H9 (cell line): ENCODE results near the gene POR. TPM values are rescaled to one million over a fixed set of nuclear protein-coding genes. Genes with fewer than 3 reads are reported as not detected.

Experiments used
- DNase-seq: peaks from one replicate; pipeline ENCODE4 v3.0.0-alpha.2; 2017
- H2AFZ ChIP-seq: one replicate; pipeline ENCODE4 v1.6.1; 2013; ENCODE audit warnings: mild to moderate bottlenecking, low read length, control low read depth, moderate library complexity
- H2AK5ac ChIP-seq: 2 replicates; pipeline ENCODE4 v1.6.1; 2013; ENCODE audit warnings: low read length, control low read depth, mixed read lengths; ENCODE audit not compliant: insufficient read length
- H2BK120ac ChIP-seq: one replicate; pipeline ENCODE4 v1.6.1; 2013; ENCODE audit warnings: low read depth, mild to moderate bottlenecking, low read length, control low read depth, inconsistent platforms; ENCODE audit not compliant: poor library complexity, severe bottlenecking
- H2BK12ac ChIP-seq: 2 replicates; pipeline ENCODE4 v1.6.1; 2013; ENCODE audit warnings: low read length, control low read depth, mixed read lengths, low read depth; ENCODE audit not compliant: insufficient read length
- H2BK15ac ChIP-seq: 2 replicates; pipeline ENCODE4 v1.6.1; 2013; ENCODE audit warnings: low read depth, low read length, control low read depth
- H2BK20ac ChIP-seq: one replicate; pipeline ENCODE4 v1.6.1; 2013; ENCODE audit warnings: low read depth, mild to moderate bottlenecking, low read length, control low read depth, inconsistent platforms; ENCODE audit not compliant: poor library complexity, severe bottlenecking
- H2BK5ac ChIP-seq: 2 replicates; pipeline ENCODE4 v1.6.1; 2013; ENCODE audit warnings: low read length, control low read depth, mixed read lengths; ENCODE audit not compliant: insufficient read length
- H3K14ac ChIP-seq: 2 replicates; pipeline ENCODE4 v1.6.1; 2013; ENCODE audit warnings: low read length, control low read depth; ENCODE audit not compliant: insufficient read depth
- H3K18ac ChIP-seq: 2 replicates; pipeline ENCODE4 v1.6.1; 2013; ENCODE audit warnings: low read depth, mild to moderate bottlenecking, mixed read lengths, low read length, control low read depth; ENCODE audit not compliant: insufficient read length
- H3K23ac ChIP-seq: 2 replicates; pipeline ENCODE4 v1.6.1; 2013; ENCODE audit warnings: low read length, control low read depth, mixed read lengths, low read depth; ENCODE audit not compliant: insufficient read length
- H3K23me2 ChIP-seq: 2 replicates; pipeline ENCODE4 v1.6.1; 2013; ENCODE audit warnings: low read depth, mild to moderate bottlenecking, mixed read lengths, low read length, control low read depth; ENCODE audit not compliant: insufficient read length, poor library complexity, severe bottlenecking
- H3K27ac ChIP-seq: 2 replicates; pipeline ENCODE4 v1.5.1; 2013; ENCODE audit warnings: low read length, control low read depth, mixed read lengths, low read depth; ENCODE audit not compliant: insufficient read length
- H3K27me3 ChIP-seq: 2 replicates; pipeline ENCODE4 v1.6.1; 2013; ENCODE audit warnings: low read length, control low read depth, inconsistent platforms; ENCODE audit not compliant: insufficient read depth
- H3K4ac ChIP-seq: 2 replicates; pipeline ENCODE4 v1.6.1; 2013; ENCODE audit warnings: low read depth, mild to moderate bottlenecking, control low read depth, inconsistent platforms, low read length, moderate library complexity
- H3K4me1 ChIP-seq: 2 replicates; pipeline ENCODE4 v1.6.1; 2013; ENCODE audit warnings: low read length, control low read depth, inconsistent platforms; ENCODE audit not compliant: insufficient read depth
- H3K4me2 ChIP-seq: 2 replicates; pipeline ENCODE4 v1.6.1; 2013; ENCODE audit warnings: low read length, control low read depth, mixed read lengths; ENCODE audit not compliant: insufficient read length, insufficient read depth
- H3K56ac ChIP-seq: 2 replicates; pipeline ENCODE4 v1.6.1; 2013; ENCODE audit warnings: low read depth, mild to moderate bottlenecking, mixed read lengths, low read length, control low read depth; ENCODE audit not compliant: insufficient read length
- H3K79me1 ChIP-seq: 2 replicates; pipeline ENCODE4 v1.6.1; 2013; ENCODE audit warnings: low read depth, mild to moderate bottlenecking, moderate library complexity, low read length, control low read depth, inconsistent platforms; ENCODE audit not compliant: insufficient read depth, poor library complexity, severe bottlenecking
- H3K79me2 ChIP-seq: 2 replicates; pipeline ENCODE4 v1.6.1; 2013; ENCODE audit warnings: low read length, control low read depth, inconsistent platforms; ENCODE audit not compliant: insufficient read depth
- H3K9ac ChIP-seq: 2 replicates; pipeline ENCODE4 v1.6.1; 2013; ENCODE audit warnings: low read length, control low read depth, mixed read lengths; ENCODE audit not compliant: insufficient read length; ENCODE audit errors: extremely low read depth
- H3K9me3 ChIP-seq: one replicate; pipeline ENCODE4 v1.6.1; 2013; ENCODE audit warnings: low read depth, low read length, inconsistent platforms; ENCODE audit not compliant: control insufficient read depth
- H3T11ph ChIP-seq: one replicate; pipeline ENCODE4 v1.6.1; 2013; ENCODE audit warnings: mild to moderate bottlenecking, low read length, control low read depth, inconsistent platforms
- H4K20me1 ChIP-seq: one replicate; pipeline ENCODE4 v1.6.1; 2013; ENCODE audit not compliant: control insufficient read depth, insufficient read length, insufficient read depth
- H4K5ac ChIP-seq: 2 replicates; pipeline ENCODE4 v1.6.1; 2013; ENCODE audit warnings: low read depth, mild to moderate bottlenecking, mixed read lengths, low read length, control low read depth; ENCODE audit not compliant: insufficient read length
- H4K8ac ChIP-seq: replicated peaks from 2 replicates; pipeline ENCODE4 v1.6.1; 2013; ENCODE audit warnings: low read length, control low read depth, mixed read lengths, low read depth; ENCODE audit not compliant: insufficient read length
- H4K91ac ChIP-seq: 2 replicates; pipeline ENCODE4 v1.6.1; 2013; ENCODE audit warnings: low read depth, mild to moderate bottlenecking, moderate library complexity, mixed read lengths, low read length, control low read depth; ENCODE audit not compliant: insufficient read length
- H3K27ac Mint-ChIP-seq, 3 experiments: 2 replicates in 2 of 3; 3 replicates in 1 of 3; pipeline ENCODE4 v1.8.0; 2020 to 2021; ENCODE audit warnings: mixed read lengths in 3 of 3, mild to moderate bottlenecking in 1 of 3, moderate library complexity in 1 of 3
- H3K27me3 Mint-ChIP-seq: 2 replicates; pipeline ENCODE4 v1.8.0; 2021; ENCODE audit warnings: low read depth, mild to moderate bottlenecking, moderate library complexity, mixed read lengths
- H3K36me3 Mint-ChIP-seq, 3 experiments: 2 replicates in 2 of 3; 3 replicates in 1 of 3; pipeline ENCODE4 v1.8.0; 2020 to 2021; ENCODE audit warnings: low read depth in 3 of 3, mixed read lengths in 3 of 3; ENCODE audit not compliant: insufficient read depth in 1 of 3
- H3K4me1 Mint-ChIP-seq, 2 experiments: 2 replicates each; pipeline ENCODE4 v1.8.0; 2020; ENCODE audit warnings: mixed read lengths in 2 of 2
- H3K4me3 Mint-ChIP-seq, 2 experiments: 2 replicates in 1 of 2; 3 replicates in 1 of 2; pipeline ENCODE4 v1.8.0; 2020 to 2021; ENCODE audit warnings: mild to moderate bottlenecking in 2 of 2, mixed read lengths in 2 of 2, moderate library complexity in 1 of 2
- H3K9me3 Mint-ChIP-seq, 2 experiments: 2 replicates in 1 of 2; 3 replicates in 1 of 2; pipeline ENCODE4 v1.8.0; 2020; ENCODE audit warnings: mild to moderate bottlenecking in 2 of 2, mixed read lengths in 2 of 2, moderate library complexity in 1 of 2
- WGBS: extraction: QIAGEN DNeasy Blood & Tissue Kit; methylation state at CpG from one replicate; pipeline ENCODE4 v1.1.7; 2013; ENCODE audit warnings: missing lambda C conversion rate, low lambda C conversion rate, mixed read lengths; ENCODE audit not compliant: insufficient read length; ENCODE audit errors: extremely low coverage; 5-methylcytosine and 5-hydroxymethylcytosine counted together
- total RNA-seq: library from RNA; stranded (reverse); gene quantifications from 2 replicates; pipeline ENCODE4 v1.2.1, GENCODE V29; 2021
- TF ChIP-seq, protein P1 (sequence below): fragments of 200-600 bp; sonication (generic); conservative IDR thresholded peaks from 3 replicates; pipeline ENCODE4 v1.8.0; 2021; ENCODE audit warnings: antibody characterized with exemption, mild to moderate bottlenecking

Gene POR
- total RNA-seq, 1 experiment from 2014 or later: 128 TPM

- Histone ChIP-seq H2BK5ac (no peak overlapping the region), H3K27ac (no peak overlapping the region), H3K4me1 (no peaks in the 10 kb centered on the region), H3K56ac (no peak overlapping the region), H3K23me2 (no peaks in the 10 kb centered on the region), H2BK15ac (no peak overlapping the region), H2AK5ac (no peak overlapping the region), H2BK20ac (no peak overlapping the region), H2AFZ (no peak overlapping the region), H3K9ac (no peak overlapping the region), H3K18ac (no peak overlapping the region), H3K79me2 (no peaks in the 10 kb centered on the region), H4K5ac (no peak overlapping the region), H2BK120ac (no peak overlapping the region), H3K14ac (no peak overlapping the region), H3K23ac (no peak overlapping the region), H3K79me1 (no peaks in the 10 kb centered on the region), H3K9me3 (no peaks in the 10 kb centered on the region), H4K91ac (no peak overlapping the region), H3K4ac (no peak overlapping the region), H3T11ph (no peak overlapping the region), H3K4me2 (no peak overlapping the region), H3K27me3 (no peaks in the 10 kb centered on the region), H4K20me1 (no peaks in the 10 kb centered on the region), H4K8ac (no peak overlapping the region), H2BK12ac (no peak overlapping the region)
- Mint-ChIP-seq H3K4me1 (peaks cover 4 to 7% of the 10 kb centered on the region in 2 experiments; a peak in 3 of 4 replicates), H3K4me3 (no peak overlapping the region), H3K27me3 (peaks cover 6% of the 10 kb centered on the region), H3K36me3 (no peaks in the 10 kb centered on the region), H3K27ac (no peak overlapping the region), H3K9me3 (no peaks in the 10 kb centered on the region; a peak in 1 of 5 replicates)
- DNase-seq: no peak
- TF ChIP-seq, protein P1, sequence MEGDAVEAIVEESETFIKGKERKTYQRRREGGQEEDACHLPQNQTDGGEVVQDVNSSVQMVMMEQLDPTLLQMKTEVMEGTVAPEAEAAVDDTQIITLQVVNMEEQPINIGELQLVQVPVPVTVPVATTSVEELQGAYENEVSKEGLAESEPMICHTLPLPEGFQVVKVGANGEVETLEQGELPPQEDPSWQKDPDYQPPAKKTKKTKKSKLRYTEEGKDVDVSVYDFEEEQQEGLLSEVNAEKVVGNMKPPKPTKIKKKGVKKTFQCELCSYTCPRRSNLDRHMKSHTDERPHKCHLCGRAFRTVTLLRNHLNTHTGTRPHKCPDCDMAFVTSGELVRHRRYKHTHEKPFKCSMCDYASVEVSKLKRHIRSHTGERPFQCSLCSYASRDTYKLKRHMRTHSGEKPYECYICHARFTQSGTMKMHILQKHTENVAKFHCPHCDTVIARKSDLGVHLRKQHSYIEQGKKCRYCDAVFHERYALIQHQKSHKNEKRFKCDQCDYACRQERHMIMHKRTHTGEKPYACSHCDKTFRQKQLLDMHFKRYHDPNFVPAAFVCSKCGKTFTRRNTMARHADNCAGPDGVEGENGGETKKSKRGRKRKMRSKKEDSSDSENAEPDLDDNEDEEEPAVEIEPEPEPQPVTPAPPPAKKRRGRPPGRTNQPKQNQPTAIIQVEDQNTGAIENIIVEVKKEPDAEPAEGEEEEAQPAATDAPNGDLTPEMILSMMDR: no peak
- WGBS: no CpG with 5 or more reads among the region's 2 CpGs
Measured at GRCh38 chr7:75868153-75868552, 46.8 kb upstream of the POR start.
